Endothelial cell (in vitro differentiated cells): ENCODE data around the gene A3GALT2. TPM values are rescaled to one million over a fixed set of nuclear protein-coding genes. Genes with fewer than 3 reads are reported as not detected.
A peak's percentile ranks its signal among the peaks of the same experiment; 100 is the strongest.

ENCODE experiments used
- DNase-seq: peaks from one replicate; pipeline ENCODE4 v3.0.0; 2021; ENCODE audit warnings: low spot score
- H3K27ac Mint-ChIP-seq: one replicate; pipeline ENCODE4 v1.8.0; 2021; ENCODE audit warnings: mixed read lengths, inconsistent platforms; ENCODE audit not compliant: unreplicated experiment
- H3K27me3 Mint-ChIP-seq: one replicate; pipeline ENCODE4 v1.8.0; 2021; ENCODE audit warnings: mild to moderate bottlenecking, moderate library complexity, mixed read lengths, inconsistent platforms; ENCODE audit not compliant: unreplicated experiment
- H3K36me3 Mint-ChIP-seq: one replicate; pipeline ENCODE4 v1.8.0; 2021; ENCODE audit warnings: mild to moderate bottlenecking, low read depth, mixed read lengths, inconsistent platforms; ENCODE audit not compliant: unreplicated experiment
- H3K4me1 Mint-ChIP-seq: one replicate; pipeline ENCODE4 v1.8.0; 2021; ENCODE audit warnings: mild to moderate bottlenecking, mixed read lengths, inconsistent platforms; ENCODE audit not compliant: unreplicated experiment
- H3K4me3 Mint-ChIP-seq: one replicate; pipeline ENCODE4 v1.8.0; 2021; ENCODE audit warnings: mild to moderate bottlenecking, mixed read lengths, inconsistent platforms; ENCODE audit not compliant: unreplicated experiment
- H3K9me3 Mint-ChIP-seq: one replicate; pipeline ENCODE4 v1.8.0; 2021; ENCODE audit warnings: mixed read lengths, inconsistent platforms; ENCODE audit not compliant: unreplicated experiment
- total RNA-seq: library from RNA; stranded (reverse); fragmentation: NEBNext Ultra II Directional; extraction: Animal tissue kit (Norgen Biotek cat#: 25700); gene quantifications from one replicate; pipeline ENCODE4 v1.2.1, GENCODE V29; 2021; ENCODE audit not compliant: unreplicated experiment
- TF ChIP-seq, protein P1 (sequence below): fragments of 200-600 bp; sonication (generic); IDR thresholded peaks from one replicate; pipeline ENCODE4 v1.5.0; 2021; ENCODE audit warnings: antibody characterized with exemption; ENCODE audit not compliant: unreplicated experiment

The A3GALT2 gene
- total RNA-seq, 1 donor from 2014 or later = not detected

DNA sequence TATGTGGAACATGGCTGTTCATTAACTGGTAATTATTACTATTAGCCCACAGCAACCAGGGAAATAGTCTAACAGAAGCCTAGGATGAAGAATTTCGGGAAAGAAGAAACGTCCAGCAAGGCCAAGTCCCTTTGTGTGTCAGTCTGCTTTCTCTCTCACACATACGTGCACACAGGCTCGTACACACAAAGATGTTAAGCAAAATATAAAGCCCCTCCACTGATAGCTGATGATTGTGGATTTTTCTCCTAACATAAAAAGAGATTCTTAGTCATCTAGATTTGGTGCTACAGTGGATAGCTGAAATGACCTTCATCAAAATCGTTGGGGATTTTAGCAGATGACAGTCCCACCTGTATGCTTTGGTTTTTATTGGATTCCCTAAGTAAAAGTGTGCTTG lies 42.1 kb upstream of the A3GALT2 start:
- no peak for DNase-seq
- Mint-ChIP-seq H3K36me3 (peaks cover 14% of the 10 kb centered on the region), H3K27ac (peak overlapping the region; percentile 98), H3K4me3 (peak overlapping the region; percentile 85), H3K27me3 (peaks cover 2% of the 10 kb centered on the region), H3K4me1 (peaks cover 89% of the 10 kb centered on the region), H3K9me3 (no peaks in the 10 kb centered on the region)
- TF ChIP-seq, protein P1, sequence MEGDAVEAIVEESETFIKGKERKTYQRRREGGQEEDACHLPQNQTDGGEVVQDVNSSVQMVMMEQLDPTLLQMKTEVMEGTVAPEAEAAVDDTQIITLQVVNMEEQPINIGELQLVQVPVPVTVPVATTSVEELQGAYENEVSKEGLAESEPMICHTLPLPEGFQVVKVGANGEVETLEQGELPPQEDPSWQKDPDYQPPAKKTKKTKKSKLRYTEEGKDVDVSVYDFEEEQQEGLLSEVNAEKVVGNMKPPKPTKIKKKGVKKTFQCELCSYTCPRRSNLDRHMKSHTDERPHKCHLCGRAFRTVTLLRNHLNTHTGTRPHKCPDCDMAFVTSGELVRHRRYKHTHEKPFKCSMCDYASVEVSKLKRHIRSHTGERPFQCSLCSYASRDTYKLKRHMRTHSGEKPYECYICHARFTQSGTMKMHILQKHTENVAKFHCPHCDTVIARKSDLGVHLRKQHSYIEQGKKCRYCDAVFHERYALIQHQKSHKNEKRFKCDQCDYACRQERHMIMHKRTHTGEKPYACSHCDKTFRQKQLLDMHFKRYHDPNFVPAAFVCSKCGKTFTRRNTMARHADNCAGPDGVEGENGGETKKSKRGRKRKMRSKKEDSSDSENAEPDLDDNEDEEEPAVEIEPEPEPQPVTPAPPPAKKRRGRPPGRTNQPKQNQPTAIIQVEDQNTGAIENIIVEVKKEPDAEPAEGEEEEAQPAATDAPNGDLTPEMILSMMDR = no peak

DNA sequence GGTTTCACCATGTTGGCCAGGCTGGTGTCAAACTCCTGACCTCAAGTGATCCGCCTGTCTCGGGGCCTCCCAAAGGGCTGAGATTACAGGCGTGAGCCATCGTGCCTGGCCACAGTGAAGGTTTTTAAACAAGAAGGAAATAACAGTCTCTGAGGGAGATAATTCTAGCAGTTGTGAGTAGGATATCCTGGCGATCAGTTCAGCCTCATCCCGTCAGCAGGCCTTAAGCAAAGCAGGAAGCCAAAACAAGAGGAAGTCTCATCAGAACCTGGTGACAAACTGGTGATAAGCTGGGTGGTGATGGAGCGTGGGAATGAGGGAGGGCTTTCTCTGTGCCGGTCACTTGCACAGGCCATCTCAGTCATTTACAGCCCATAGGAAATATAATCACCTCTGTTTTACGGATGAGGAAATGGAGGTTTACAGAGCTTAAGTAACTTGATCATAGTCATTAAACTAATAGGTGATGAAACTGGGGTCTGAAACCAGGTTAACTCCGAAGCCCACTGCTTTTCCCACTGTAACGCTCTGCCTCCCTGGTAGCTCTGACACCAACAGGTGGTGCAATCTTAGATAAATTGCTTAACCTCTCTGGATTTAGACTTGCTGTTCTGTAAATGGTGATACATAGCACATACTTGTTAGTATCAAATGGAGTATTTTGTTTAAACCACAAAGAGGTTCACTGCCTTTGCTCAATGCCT lies 40.8 kb upstream of the A3GALT2 start:
- Mint-ChIP-seq H3K27me3 (no peaks in the 10 kb centered on the region), H3K27ac (peak overlapping the region; percentile 98), H3K9me3 (no peaks in the 10 kb centered on the region), H3K4me1 (peaks cover 91% of the 10 kb centered on the region), H3K4me3 (peak overlapping the region; percentile 27), H3K36me3 (peaks cover 19% of the 10 kb centered on the region)
- TF ChIP-seq, protein P1 = no peak
- peak; percentile 54 for DNase-seq

DNA sequence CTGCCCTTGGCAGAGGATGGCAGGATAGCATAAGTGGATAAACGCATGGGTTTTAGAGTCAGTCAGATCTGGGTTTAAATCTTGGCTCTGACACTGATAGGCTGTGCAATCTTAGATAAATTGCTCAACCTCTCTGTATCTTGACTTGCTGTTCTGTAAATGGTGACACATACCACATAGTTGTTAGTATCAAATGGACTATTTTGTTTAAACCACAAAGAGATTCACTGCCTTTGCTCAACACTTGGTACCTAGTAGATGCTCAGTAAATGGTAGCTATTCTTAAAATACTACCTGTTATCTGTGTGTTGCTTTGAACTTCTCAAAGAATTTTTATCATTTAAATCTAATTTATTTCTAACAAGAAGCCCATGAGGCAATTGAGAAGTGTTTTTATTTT lies 39.5 kb upstream of the A3GALT2 start:
- H3K27me3 Mint-ChIP-seq = no peaks in the 10 kb centered on the region
- peaks cover 18% of the 10 kb centered on the region for H3K36me3 Mint-ChIP-seq
- TF ChIP-seq, protein P1 = no peak
- no peaks in the 10 kb centered on the region for H3K9me3 Mint-ChIP-seq
- DNase-seq = no peak
- H3K4me1 Mint-ChIP-seq = peaks cover 80% of the 10 kb centered on the region
- no peak overlapping the region for H3K27ac Mint-ChIP-seq
- H3K4me3 Mint-ChIP-seq = peak overlapping the region; percentile 28

DNA sequence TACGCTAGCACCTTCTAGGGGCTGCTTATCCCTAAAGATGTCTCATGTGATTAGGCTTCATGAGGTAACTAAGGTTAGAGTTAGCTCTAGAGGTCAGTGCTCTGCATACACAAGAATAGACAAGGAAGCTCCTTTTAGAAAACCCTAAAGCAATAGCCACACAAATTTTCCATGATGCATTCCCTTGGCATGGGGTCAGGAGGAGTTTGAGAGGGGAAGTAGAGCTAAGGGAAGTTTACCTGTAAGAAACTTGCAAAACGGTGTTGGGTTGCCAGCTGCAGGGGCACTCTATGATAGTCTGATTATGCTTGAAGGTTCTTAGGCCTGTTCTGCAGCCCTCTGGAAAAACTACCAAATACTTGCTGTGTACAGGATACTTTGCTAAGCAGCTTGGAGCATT lies 39.0 kb upstream of the A3GALT2 start:
- Mint-ChIP-seq H3K4me1 (peaks cover 78% of the 10 kb centered on the region), H3K4me3 (peak overlapping the region; percentile 63), H3K27ac (peak overlapping the region; percentile 68), H3K27me3 (peaks cover 2% of the 10 kb centered on the region), H3K36me3 (peaks cover 23% of the 10 kb centered on the region), H3K9me3 (no peaks in the 10 kb centered on the region)
- TF ChIP-seq, protein P1 = no peak
- DNase-seq = no peak

DNA sequence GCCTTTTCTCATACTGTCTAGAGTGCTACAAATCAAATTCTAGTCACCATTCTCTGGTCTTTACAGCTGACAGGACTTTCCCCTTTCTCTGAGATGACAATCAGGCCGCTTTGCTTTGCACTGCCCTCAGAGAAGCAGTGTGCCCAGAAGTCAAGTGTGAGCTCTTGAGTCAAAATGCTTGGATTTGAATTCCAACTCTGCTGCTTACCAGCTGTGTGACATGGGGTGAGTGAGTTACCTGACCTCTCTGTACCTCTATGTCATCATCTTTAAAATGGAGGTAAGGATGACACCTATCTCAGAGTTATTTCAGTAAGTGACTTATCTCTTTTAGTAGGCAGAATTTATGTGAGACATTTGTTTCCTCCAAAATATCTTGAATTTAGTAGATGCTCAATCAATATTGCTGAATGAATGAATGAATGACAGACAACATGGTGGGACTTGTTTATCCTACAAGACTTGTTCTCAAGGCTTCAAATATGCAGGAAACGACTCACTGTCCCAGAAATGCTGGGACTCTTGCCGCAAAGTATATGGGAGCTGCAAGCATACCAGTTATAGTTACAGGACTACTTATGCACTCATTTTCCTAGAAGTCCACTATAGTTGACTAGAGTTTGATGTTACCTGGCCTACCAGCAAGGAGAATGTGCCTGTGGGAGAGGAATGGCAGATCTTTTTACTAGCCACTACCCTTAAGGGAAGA lies 38.1 kb upstream of the A3GALT2 start:
- H3K4me3 Mint-ChIP-seq = no peak overlapping the region
- H3K27me3 Mint-ChIP-seq = peaks cover 2% of the 10 kb centered on the region
- peaks cover 31% of the 10 kb centered on the region for H3K36me3 Mint-ChIP-seq
- peaks cover 69% of the 10 kb centered on the region for H3K4me1 Mint-ChIP-seq
- no peak overlapping the region for H3K27ac Mint-ChIP-seq
- no peaks in the 10 kb centered on the region for H3K9me3 Mint-ChIP-seq
- TF ChIP-seq, protein P1 = no peak
- DNase-seq = no peak
